Activated T-cell treated with anti-CD3 and anti-CD28 coated beads for 24 hours (primary cell): ENCODE measurements around the gene CAMP.

Source experiments
- DNase-seq: peaks from one replicate; pipeline ENCODE4 v3.0.0-alpha.2; 2020; ENCODE audit warnings: low read depth

CAMP gene

GRCh38 chr3:48214225-48214624 lies 9.1 kb upstream of the CAMP start:
- DNase-seq, result no peak

GRCh38 chr3:48215019-48215418 lies 8.3 kb upstream of the CAMP start:
- DNase-seq, result no peak

- DNase-seq, result no peak
Observed at GRCh38 chr3:48215466-48215865, 7.8 kb upstream of the CAMP start.

GRCh38 chr3:48215876-48216275 lies 7.4 kb upstream of the CAMP start:
- DNase-seq, result no peak

- no peak for DNase-seq
Observed at GRCh38 chr3:48217449-48217848, 5.8 kb upstream of the CAMP start.

GRCh38 chr3:48218537-48218936 lies 4.8 kb upstream of the CAMP start:
- DNase-seq, result no peak

- no peak for DNase-seq
Observed at GRCh38 chr3:48219543-48219942, 3.8 kb upstream of the CAMP start.

- DNase-seq, result no peak
Observed at GRCh38 chr3:48220746-48221145, 2.5 kb upstream of the CAMP start.

- DNase-seq, result no peak
Observed at GRCh38 chr3:48225587-48225986, 2.3 kb downstream of the CAMP start.

GRCh38 chr3:48226939-48227338 lies 3.6 kb downstream of the CAMP start:
- no peak for DNase-seq

- DNase-seq, result no peak
Observed at GRCh38 chr3:48232232-48232631, 8.9 kb downstream of the CAMP start.

- DNase-seq, result peak; percentile 40
Observed at GRCh38 chr3:48232734-48233133, 9.4 kb downstream of the CAMP start.

GRCh38 chr3:48233542-48233941 lies 10.2 kb downstream of the CAMP start:
- DNase-seq, result no peak

GRCh38 chr3:48236531-48236930 lies 13.2 kb downstream of the CAMP start:
- no peak for DNase-seq

- no peak for DNase-seq
Observed at GRCh38 chr3:48238531-48239085, 15.3 kb downstream of the CAMP start.

GRCh38 chr3:48240000-48240963 lies 17.0 kb downstream of the CAMP start:
- DNase-seq, result no peak

GRCh38 chr3:48241796-48242455 lies 18.6 kb downstream of the CAMP start:
- DNase-seq, result peak; percentile 6

- DNase-seq, result no peak
Observed at GRCh38 chr3:48243886-48244285, 20.6 kb downstream of the CAMP start.

- DNase-seq, result no peak
Observed at GRCh38 chr3:48244461-48244860, 21.2 kb downstream of the CAMP start.

GRCh38 chr3:48245136-48245535 lies 21.8 kb downstream of the CAMP start:
- DNase-seq, result no peak

- no peak for DNase-seq
Observed at GRCh38 chr3:48247401-48247811, 24.1 kb downstream of the CAMP start.

- no peak for DNase-seq
Observed at GRCh38 chr3:48248095-48248850, 25.0 kb downstream of the CAMP start.
